Occipital lobe (tissue), 2 donors: ENCODE results near the gene MIEN1. TPM values are rescaled to one million over a fixed set of nuclear protein-coding genes. Genes with fewer than 3 reads are reported as not detected.
"Not testable (repeated sequence)": the region's sequence is repeated elsewhere in the genome, so short reads cannot be mapped to it uniquely, and the experiment has no call there.

Experiments
- DNase-seq: peaks from one replicate; lab custom pipeline; 2025; lab: John Stamatoyannopoulos, UW
- total RNA-seq: library from RNA; depleted of rRNA; stranded (reverse); fragments of >200 nt; gene quantifications from one replicate; pipeline ENCODE4 v1.2.3, GENCODE V29; 2014

MIEN1 gene
- total RNA-seq, 1 donor from 2014 or later, result 10.1 TPM

DNA sequence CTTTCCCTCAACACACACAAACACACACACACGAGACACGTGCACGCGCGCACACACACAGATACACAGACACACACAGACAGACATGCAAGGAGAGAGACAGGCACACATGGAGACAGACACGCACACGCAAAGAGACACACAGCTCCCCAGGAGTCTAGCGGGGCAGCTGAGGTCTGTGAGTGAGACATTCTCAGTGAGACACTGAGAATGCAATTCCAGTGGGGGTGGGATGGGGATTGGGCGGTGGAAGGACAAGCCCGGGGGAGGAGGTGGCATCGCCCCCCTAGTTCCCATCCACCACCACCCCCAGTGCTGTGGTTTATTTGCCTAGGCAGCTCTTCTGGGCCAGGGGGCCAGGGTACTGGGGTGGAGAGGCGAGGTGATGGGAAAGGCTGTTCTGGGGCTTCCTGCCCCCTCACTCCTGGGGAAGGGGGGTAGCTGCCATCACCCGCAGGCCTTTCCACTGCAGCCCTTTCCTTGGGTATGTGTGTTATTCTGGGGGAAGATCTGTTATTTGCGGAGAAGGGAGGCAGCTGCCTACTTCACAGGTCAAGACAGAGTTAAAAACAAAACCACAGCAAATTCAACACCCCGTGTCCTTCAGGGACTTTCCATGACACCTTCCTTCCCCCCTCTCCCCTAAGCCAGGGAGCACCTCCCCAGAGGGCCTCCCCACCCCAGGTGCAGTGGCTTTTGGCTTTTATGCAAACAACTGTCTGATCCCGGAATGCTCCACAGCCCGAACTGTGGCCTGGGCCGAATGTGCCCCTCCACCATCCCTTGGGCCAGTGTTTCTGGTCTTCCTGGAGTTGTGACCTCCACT is 25.4 kb upstream of the MIEN1 start:
- no peak for DNase-seq

DNA sequence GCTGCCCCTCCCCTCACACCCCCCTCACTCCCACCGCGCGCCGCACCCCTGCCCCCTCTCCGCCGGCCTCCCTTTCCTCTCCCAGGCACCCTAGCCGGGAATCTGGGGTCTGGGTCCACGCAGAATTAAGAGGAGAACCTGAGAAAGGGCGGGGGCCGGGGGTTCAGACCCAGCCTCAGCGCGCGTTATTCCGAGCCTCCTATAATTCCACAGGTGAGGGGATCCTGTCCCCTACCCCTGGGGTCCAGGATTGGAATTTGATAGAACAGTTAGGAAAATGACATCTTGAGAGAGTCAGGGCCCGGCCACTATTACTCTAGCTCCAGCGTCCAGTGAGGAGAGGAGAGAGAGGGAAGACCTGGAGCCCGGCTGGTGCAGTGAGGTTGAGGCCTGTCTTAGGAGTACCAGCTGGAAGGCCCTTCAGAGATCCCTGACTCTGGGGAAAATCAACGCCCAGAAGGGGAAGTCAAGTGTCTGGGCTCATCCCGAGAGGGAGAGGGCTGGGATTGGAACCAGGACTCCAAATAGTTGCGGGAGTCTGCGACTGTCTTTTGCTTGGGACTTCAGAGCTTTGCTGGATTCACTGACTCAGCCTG is 24.7 kb upstream of the MIEN1 start:
- DNase-seq, result no peak

DNA sequence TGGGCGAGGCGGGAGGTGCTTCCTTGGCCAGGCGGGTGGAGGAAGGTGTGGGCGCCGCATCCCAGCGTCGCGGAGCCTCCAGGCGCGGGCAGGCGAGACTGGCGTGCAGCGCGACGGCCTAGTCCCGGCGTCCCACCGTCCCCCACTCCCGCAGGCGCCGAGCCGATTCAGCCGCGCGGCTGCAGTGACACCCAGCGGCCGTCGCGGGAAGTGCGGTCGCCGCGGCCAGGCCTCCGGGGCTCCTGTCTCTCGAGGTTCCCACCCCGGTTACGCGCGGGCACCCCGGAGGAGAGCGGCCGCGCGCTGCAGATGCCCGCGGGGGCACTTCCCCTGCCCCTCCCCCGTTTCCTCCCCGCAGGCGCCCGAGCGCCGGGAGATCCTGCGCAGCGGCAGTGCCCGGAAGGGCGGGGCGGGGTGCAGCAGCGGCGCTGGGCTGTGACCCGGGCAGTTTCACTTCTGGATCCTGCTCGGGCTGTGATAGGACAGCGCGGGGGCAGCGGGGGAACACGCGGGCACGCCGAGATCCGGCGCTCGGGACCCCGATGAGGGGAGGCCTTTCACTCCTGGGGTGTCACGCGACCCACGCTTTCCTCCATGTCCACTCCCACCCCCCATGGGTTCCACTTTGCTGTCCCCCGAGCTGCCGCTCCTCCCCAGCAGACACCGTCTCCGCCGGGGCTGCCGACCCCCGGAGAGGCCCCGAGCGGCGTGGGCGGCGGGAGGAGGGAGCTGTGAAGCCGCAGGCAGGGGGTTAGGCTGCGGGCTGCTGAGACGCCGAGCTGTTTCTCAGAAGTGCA is 24.0 kb upstream of the MIEN1 start:
- peak; percentile 77 for DNase-seq

DNA sequence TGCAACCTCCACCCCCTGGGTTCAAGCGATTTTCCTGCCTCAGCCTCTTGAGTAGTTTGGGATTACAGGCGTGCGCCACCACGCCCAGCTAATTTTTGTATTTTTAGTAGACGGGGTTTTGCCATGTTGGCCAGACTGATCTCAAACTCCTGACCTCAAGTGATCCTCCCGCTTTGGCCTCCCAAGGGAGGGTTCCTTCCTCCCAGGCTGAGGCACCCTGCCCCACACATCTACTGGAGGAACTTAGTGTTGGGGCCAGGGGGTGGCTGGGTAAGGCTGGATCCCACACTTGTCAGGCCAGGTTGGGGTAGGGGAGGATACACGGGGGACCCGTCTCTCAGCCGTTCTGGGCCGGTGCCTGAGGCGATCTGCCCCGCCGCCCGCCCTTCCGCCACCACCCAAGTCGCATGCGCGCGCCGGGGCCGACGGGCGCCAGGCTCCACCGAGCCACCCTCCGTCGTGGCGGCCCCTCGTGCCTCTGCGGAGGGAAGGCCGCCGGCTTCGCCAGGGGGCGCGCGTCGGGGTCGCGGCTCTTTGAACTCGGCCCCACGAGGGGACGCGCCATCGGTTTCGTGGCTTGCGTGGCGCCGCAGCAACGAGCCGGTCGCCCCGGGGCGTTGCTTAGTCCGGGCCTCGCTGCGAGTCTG is 23.3 kb upstream of the MIEN1 start:
- no peak for DNase-seq

DNA sequence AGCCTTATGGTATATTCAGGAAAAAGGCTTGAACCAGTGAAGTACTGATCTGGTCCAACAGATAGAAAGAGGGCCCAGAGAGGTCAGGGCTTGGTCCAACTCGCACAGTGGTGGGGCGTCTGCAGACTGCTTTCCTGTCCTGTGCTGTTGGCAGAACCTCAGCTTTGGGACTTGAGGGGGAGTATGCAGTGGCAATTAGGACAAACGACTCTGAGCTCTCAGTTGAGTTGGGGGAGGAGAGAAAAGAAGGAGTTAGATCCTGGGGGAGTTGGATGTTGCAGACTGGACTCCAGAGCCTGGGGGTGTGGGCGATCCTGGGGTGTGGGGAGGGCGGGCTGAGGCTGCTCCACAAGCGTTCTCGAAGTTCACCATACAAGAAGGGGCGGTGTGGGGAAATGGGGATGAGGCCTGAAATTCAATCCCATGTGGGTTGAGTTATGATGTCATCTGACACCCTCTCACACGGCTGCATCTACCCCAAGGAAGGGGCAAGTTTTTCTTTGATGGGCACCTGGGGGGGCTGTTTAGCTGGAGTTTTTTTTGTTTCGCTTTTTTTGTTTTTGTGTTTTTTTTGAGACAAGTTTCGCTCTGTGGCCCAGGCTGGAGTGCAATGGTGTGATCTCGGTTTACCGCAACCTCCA is 22.0 kb upstream of the MIEN1 start:
- no peak for DNase-seq

DNA sequence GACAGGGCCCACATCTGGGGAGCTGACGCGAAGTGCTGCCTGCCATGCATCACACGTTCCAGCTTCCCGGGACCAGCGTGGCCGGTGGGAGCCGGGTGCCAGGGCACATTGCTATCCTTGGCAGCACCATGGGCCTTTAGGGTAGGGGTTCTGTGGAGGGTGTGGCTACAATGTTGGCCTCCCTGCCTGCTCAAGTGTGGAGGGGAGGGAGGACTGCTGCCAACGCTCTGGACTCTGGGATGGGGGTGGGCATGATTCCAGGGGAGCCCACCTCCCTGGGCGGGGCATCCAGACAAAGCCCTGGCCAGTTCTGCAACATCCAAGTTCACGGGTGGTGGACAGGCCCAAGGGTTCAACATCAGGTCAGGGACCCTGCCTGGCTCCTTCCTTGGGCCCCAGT is 21.3 kb upstream of the MIEN1 start:
- no peak for DNase-seq

DNA sequence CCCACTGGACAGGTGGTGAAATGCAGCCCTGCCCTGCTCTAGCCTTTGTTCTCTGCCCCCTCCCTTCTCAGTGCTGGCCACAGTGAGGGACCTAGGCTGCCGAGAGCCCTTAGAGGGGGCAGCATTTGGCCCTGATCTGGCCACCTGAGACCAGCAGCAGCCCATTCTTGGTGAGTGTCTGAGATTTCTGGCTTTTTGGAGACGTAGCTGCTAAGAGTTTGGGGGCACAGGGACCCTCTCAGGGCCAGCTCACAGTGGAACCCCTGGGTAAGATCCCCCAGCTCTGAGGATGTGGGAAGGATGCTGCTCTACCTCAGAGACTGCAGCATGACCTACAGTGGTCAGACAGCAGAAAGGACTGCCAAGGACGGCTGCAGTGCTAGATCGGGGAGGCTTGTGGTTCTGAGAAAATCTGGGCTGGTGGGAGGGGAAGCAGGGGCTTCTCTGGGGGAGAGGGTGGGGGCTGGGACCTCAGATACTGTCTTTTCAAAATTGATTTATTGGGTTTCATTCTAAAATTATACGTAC is 20.7 kb upstream of the MIEN1 start:
- no peak for DNase-seq

DNA sequence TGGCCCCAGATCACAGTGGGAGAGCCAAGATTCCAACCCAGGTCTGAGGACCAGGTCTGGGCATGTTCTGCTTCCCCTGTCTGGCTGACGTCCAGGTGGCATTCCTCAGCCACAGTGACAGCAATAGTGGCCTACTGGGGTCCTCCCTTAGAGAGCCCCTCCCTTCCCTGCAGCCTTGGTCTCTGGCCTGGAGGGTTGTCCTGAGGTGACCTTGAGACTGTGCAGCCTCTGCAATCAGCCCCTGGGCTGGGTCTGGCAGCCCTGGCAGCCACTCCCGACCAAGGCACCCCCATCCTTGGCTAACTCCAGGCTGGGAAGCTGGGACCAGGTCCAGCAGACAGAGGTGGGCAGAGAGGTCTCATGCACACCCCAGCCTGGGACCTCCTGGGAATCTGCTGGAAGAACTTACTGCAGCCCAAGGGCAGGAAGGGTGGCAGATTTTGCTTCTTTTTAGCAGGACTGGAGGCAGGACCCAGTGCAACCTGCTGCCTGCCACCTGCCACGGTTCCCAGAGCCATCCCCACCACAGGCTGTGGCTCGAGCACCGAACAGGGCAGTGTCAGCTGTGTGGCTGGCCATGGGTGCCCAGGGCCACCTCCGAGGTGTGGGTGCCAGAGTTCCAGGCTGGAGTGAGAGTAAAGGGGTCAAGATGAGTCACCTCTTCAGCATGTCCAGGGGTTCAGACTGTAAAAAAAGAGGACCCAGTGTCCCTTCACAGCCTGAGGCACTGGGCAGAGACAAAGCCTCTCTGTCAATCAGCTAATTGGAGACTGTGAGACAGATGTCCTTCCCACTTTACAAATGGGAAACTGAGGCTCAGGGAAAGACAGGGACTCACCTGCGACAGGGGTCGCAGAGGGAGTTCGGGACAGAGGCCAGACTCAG is 20.0 kb upstream of the MIEN1 start:
- DNase-seq, result no peak

DNA sequence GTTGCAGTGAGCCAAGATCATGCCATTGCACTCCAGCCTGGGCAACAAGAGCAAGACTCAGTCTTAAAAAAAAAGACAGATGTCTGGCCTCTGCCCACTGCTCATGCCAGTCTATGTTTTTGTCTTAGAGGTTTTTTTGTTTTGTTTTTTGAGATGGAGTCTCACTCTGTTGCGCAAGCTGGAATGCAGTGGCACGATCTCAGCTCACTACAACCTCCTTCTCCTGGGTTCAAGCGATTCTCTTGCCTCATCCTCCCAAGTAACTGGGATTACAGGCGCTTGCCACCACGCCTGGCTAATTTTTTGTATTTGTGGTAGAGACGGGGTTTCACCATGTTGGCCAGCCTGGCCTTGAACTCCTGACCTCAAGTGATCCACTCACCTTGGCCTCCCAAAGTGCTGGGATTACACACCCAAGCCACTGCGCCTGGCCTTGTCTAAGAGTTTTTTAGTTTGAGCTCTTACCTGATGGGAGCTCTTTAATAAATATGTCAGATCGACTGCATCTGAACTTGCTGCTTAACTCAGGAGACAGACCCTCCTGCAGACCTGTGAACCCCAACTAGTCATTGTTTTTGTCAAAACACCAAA is 18.2 kb upstream of the MIEN1 start:
- DNase-seq, result not testable (repeated sequence)

DNA sequence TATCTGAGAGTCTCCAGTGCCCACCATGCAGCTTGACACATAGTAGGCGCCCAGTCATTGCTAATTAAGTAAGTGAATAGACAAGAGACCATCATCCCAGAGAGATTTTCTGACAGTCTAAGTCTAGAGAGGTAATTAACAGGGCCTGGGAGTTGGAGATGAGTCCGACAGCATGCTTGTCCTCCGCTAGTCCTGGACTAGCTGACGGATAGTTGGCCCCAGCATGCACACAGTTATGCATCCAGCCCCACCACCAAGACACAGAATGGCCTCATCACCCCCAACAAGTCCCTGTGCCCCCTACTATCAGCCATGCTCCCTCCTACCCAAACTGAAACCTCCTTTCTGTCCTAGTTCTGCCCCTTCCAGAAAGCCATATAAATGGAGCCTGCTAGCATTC is 17.4 kb upstream of the MIEN1 start:
- DNase-seq, result no peak

DNA sequence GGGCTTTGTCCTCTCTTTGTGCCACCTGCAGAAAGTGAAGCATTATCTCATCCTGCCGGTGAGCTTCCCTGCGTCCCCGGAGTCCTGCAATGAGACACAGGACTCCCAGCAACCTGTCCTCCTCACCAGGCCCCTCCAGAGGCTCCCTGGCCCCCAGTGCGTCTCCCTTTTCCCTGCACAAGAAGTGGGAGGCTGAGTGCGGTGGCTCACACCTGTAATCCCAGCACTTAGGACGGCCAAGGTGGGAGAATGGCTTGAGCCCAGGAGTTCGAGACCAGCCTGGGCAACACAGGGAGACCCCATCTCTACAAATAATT is 15.8 kb upstream of the MIEN1 start:
- DNase-seq, result no peak

DNA sequence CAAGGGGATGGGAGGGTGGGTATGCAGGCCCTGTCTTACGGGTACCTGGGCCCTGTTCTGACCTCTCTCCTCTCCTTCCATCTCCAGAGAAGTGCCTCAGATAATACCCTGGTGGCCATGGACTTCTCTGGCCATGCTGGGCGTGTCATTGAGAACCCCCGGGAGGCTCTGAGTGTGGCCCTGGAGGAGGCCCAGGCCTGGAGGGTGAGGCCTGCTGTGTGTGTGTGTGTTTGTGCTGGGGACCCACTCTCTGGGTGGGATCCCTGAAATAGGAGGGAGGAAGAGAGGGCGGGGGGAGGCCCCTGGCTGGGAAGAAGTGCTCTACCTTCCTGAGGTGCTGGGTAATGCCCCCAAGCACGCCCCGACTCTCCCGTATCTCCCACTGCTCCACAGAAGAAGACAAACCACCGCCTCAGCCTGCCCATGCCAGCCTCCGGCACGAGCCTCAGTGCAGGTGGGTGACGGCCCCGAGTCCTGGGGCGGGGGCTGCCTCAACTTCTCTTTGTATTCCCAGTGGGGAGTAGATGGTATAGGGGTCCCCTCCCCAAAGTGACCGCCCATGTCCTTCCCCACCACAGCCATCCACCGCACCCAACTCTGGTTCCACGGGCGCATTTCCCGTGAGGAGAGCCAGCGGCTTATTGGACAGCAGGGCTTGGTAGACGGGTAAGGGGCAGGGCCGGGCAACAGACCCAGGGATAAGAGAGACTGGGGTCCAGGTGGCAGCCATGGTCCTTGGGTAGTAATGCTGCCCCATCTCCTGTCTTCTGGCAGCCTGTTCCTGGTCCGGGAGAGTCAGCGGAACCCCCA is 15.2 kb upstream of the MIEN1 start:
- no peak for DNase-seq

DNA sequence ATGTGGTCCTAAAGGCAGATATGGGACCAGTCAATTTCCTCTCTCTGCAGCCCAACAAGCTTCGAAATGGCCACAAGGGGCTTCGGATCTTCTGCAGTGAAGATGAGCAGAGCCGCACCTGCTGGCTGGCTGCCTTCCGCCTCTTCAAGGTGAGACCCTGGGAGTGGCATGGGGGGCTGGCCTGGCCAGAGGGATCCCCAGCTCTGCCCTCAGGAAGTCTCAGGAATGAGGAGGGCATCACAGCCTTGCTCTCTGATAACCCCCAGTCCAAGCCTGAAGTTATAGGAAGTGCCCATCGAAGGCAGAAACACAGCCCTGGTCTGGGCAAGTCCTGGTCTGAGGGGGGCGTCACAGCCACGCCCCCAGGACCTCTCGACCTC is 14.5 kb upstream of the MIEN1 start:
- no peak for DNase-seq

DNA sequence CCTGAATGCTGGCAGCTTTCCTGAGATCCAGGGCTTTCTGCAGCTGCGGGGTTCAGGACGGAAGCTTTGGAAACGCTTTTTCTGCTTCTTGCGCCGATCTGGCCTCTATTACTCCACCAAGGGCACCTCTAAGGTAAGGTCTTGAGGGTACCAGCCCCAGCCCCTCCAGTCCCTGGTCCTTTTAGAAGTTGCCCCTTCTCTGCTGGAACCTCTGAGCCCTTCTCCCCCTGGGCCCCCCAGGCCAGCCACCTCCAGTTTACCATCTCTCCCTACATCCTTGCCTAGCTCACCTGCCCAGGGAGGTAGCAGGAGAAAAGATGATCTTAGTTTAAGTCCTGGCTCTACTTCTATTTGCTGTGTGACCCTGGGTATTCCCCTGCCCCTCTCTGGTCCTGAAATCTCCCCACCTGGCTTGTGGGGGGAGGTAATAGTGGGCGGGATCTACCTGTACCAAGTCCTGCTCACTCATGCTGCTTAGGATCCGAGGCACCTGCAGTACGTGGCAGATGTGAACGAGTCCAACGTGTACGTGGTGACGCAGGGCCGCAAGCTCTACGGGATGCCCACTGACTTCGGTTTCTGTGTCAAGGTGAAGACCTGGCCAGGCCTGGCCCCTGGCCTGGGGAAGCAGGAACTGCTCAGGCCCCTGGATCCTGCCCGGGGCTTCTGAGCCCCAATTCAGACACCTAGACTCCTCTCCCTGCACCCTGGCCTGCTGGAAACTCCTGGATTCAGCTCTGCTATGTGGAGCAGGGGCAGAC is 13.9 kb upstream of the MIEN1 start:
- DNase-seq, result no peak

DNA sequence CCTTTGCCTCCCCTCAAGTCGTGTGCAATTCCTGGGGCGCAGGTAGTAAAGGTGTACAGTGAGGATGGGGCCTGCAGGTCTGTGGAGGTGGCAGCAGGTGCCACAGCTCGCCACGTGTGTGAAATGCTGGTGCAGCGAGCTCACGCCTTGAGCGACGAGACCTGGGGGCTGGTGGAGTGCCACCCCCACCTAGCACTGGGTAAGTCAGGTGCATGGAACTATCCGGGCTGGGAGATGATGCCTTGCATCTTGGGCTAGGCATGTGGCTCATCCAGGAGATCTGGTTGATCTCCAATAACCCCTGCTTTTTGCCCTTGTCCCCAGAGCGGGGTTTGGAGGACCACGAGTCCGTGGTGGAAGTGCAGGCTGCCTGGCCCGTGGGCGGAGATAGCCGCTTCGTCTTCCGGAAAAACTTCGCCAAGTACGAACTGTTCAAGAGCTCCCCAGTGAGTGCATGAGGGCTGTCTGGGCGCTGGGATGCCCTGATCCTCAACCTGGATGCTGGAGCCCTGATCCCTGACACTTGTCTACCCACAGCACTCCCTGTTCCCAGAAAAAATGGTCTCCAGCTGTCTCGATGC is 12.6 kb upstream of the MIEN1 start:
- no peak for DNase-seq

DNA sequence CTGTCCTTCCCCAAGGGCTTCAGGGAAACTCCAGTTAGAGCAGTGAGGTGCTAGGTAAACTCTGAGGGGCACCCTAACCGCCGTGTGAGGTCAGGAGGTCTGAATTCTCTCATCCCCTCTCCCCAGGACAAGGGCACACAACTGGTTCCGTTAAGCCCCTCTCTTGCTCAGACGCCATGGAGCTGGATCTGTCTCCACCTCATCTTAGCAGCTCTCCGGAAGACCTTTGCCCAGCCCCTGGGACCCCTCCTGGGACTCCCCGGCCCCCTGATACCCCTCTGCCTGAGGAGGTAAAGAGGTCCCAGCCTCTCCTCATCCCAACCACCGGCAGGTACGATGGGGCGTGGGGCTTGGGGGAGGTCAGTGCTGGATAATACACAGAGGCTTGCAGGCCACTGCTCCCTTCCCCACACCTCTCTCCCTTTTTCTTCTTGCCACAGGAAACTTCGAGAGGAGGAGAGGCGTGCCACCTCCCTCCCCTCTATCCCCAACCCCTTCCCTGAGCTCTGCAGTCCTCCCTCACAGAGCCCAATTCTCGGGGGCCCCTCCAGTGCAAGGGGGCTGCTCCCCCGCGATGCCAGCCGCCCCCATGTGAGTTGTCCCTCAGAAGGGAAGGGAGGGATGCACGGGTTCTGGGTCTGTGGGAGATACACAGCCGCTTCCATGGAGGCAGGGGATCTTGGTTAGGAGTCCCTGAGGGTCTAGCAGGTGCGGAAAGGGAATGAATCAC is 12.0 kb upstream of the MIEN1 start:
- DNase-seq, result no peak

DNA sequence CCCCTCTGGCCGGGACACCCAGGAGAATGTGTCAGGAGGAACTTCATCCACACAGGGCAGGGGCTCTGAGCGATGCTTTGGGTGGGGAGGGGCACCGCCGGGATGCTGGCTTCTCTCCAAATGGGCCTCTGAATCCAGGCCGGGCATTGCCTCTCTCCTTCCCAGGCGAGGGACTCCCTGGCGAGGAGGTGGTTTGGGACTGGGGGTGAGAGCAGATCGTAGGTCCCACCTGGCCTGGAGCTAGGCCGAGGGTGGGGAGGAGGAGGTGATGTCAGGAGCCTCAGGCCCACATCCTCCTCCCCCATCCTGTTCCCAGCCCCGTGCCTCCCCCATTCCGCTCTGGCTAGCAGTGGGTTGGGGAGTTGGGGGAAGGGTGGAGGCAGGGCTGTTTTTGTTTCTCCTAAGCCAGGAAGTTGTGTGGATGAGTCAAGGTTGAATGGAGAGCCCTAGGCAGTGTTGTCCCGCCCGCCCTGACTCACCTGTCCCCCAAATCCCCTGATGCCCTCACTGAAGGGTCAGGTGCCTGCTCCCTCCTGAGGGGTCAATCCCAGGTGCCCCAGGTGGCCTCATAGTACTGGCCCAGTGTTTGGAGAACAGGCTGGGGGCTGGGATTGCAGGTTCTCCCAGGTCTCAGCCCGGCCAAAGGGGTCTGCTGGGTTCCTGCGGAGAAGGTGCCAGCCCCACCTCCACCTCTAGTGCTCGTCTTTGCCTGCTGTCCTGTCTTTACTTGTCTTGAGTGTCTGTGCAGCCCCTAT is 10.2 kb upstream of the MIEN1 start:
- DNase-seq, result no peak
